ENCODE measurements around the gene WDR44. TPM values are rescaled to one million over a fixed set of nuclear protein-coding genes. Genes with fewer than 3 reads are reported as not detected.

Gene WDR44
- total RNA-seq, 1 experiment from 2014 or later = 18.4 TPM

GRCh38 chrX:118353081-118353850 is 7.4 kb downstream of the WDR44 start:
- ATAC-seq (no peak), DNase-seq (ENCODE audit: low spot score) (no peak)
- CTCF ChIA-PET = no interaction called here
- TF ChIP-seq AFF4 (CRISPR knock-in tag; IDR thresholded peaks at IDR 0.05; ENCODE audit: borderline replicate concordance) = no peak
- no peak for TF ChIP-seq CREM (CRISPR knock-in tag; IDR thresholded peaks at IDR 0.05)
- no peak for TF ChIP-seq HMGA2 (CRISPR knock-in tag; IDR thresholded peaks at IDR 0.05)
- TF ChIP-seq GTF2I (CRISPR knock-in tag; conservative IDR thresholded peaks at IDR 0.05) = no peak
- TF ChIP-seq MXD4 (CRISPR knock-in tag; IDR thresholded peaks at IDR 0.05; ENCODE audit: borderline replicate concordance) = no peak
- no peak for TF ChIP-seq TEAD1 (CRISPR knock-in tag; IDR thresholded peaks at IDR 0.05)
- no peak for TF ChIP-seq FOXK1 (CRISPR knock-in tag; IDR thresholded peaks at IDR 0.05)
- no peak for TF ChIP-seq MYBL2 (CRISPR knock-in tag; IDR thresholded peaks at IDR 0.05)
- no peak for TF ChIP-seq FOXP4 (CRISPR knock-in tag; IDR thresholded peaks at IDR 0.05)
- TF ChIP-seq ETV6 (CRISPR knock-in tag; IDR thresholded peaks at IDR 0.05) = no peak
- no peak for TF ChIP-seq NR1H2 (CRISPR knock-in tag; IDR thresholded peaks at IDR 0.05)
- TF ChIP-seq HMGXB4 (CRISPR knock-in tag; IDR thresholded peaks at IDR 0.05) = no peak
- TF ChIP-seq ZNF138 (CRISPR knock-in tag; conservative IDR thresholded peaks at IDR 0.05) = no peak
- TF ChIP-seq ZNF512 (CRISPR knock-in tag; IDR thresholded peaks at IDR 0.05; ENCODE audit: borderline replicate concordance) = no peak
- no peak for TF ChIP-seq ZNF396 (CRISPR knock-in tag; IDR thresholded peaks at IDR 0.05; ENCODE audit: borderline replicate concordance)
- peaks cover 46% of the 10 kb centered on the region for H3K4me1 Mint-ChIP-seq
- no peaks in the 10 kb centered on the region for H3K9me3 Mint-ChIP-seq
- no peak overlapping the region for H3K4me3 Mint-ChIP-seq
- 0 out of 2 replicates have a peak overlapping the region, but pooled peaks have one; percentile 40 for H3K27ac Mint-ChIP-seq
- POLR2A ChIA-PET = no interaction called here
- H3K27me3 Mint-ChIP-seq (ENCODE audit: low read depth) = no peaks in the 10 kb centered on the region
- H3K36me3 Mint-ChIP-seq = no peaks in the 10 kb centered on the region
